Mesendoderm (in vitro differentiated cells): ENCODE data around the gene NUBPL.
"Not testable (repeated sequence)": the region's sequence is repeated elsewhere in the genome, so short reads cannot be mapped to it uniquely, and the experiment has no call there.

Experiments used
- DNase-seq: peaks from one replicate; pipeline ENCODE4 v3.0.0; 2013
- H2AK5ac ChIP-seq: 2 replicates; pipeline ENCODE4 v1.6.1; 2013; ENCODE audit warnings: low read length, inconsistent platforms
- H2BK120ac ChIP-seq: 2 replicates; pipeline ENCODE4 v1.6.1; 2013; ENCODE audit warnings: low read depth, mild to moderate bottlenecking, low read length, moderate library complexity, mixed read lengths
- H2BK15ac ChIP-seq: replicated peaks from 2 replicates; pipeline ENCODE4 v1.6.1; 2013; ENCODE audit warnings: low read depth, mild to moderate bottlenecking, moderate library complexity
- H2BK5ac ChIP-seq: 2 replicates; pipeline ENCODE4 v1.6.1; 2013; ENCODE audit warnings: low read length, inconsistent platforms
- H3K18ac ChIP-seq: 2 replicates; pipeline ENCODE4 v1.6.1; 2013; ENCODE audit warnings: mild to moderate bottlenecking, low read length, mixed read lengths
- H3K23ac ChIP-seq: one replicate; pipeline ENCODE4 v1.6.1; 2013; ENCODE audit warnings: low read length
- H3K27ac ChIP-seq: 2 replicates; pipeline ENCODE4 v1.5.1; 2013; ENCODE audit warnings: low read depth, mild to moderate bottlenecking, inconsistent platforms, low read length, moderate library complexity
- H3K27me3 ChIP-seq: 2 replicates; pipeline ENCODE4 v1.6.1; 2013; ENCODE audit warnings: low read length, control low read depth, mild to moderate bottlenecking, inconsistent platforms; ENCODE audit not compliant: insufficient read depth, poor library complexity
- H3K36me3 ChIP-seq: 2 replicates; pipeline ENCODE4 v1.6.1; 2013; ENCODE audit warnings: low read length, inconsistent platforms; ENCODE audit not compliant: control insufficient read depth, insufficient read depth
- H3K4ac ChIP-seq: one replicate; pipeline ENCODE4 v1.6.1; 2013; ENCODE audit warnings: low read depth, mild to moderate bottlenecking, low read length, moderate library complexity
- H3K4me1 ChIP-seq: 2 replicates; pipeline ENCODE4 v1.6.1; 2013; ENCODE audit warnings: low read depth, low read length, inconsistent platforms; ENCODE audit not compliant: control insufficient read depth
- H3K4me2 ChIP-seq: 2 replicates; pipeline ENCODE4 v1.6.1; 2013; ENCODE audit warnings: low read length
- H3K4me3 ChIP-seq: 2 replicates; pipeline ENCODE4 v1.5.1; 2013; ENCODE audit warnings: mild to moderate bottlenecking, low read length
- H3K56ac ChIP-seq: one replicate; pipeline ENCODE4 v1.6.1; 2013; ENCODE audit warnings: low read length
- H3K79me1 ChIP-seq: 2 replicates; pipeline ENCODE4 v1.6.1; 2013; ENCODE audit warnings: low read length, inconsistent platforms
- H3K79me2 ChIP-seq: 2 replicates; pipeline ENCODE4 v1.6.1; 2013; ENCODE audit warnings: mild to moderate bottlenecking, low read length; ENCODE audit not compliant: control insufficient read depth, insufficient read depth
- H3K9ac ChIP-seq: 2 replicates; pipeline ENCODE4 v1.6.1; 2013; ENCODE audit warnings: low read length, inconsistent platforms
- H4K5ac ChIP-seq: one replicate; pipeline ENCODE4 v1.6.1; 2013; ENCODE audit warnings: low read length
- H4K8ac ChIP-seq: one replicate; pipeline ENCODE4 v1.6.1; 2013; ENCODE audit warnings: low read depth, mild to moderate bottlenecking, control low read depth, low read length, moderate library complexity
- WGBS: extraction: QIAGEN DNeasy Blood & Tissue Kit; methylation state at CpG from one replicate; pipeline ENCODE4 v1.1.7; 2013; ENCODE audit warnings: low lambda C conversion rate, missing lambda C conversion rate; ENCODE audit not compliant: insufficient coverage; ENCODE audit errors: extremely low coverage; 5-methylcytosine and 5-hydroxymethylcytosine counted together

Gene NUBPL

DNA sequence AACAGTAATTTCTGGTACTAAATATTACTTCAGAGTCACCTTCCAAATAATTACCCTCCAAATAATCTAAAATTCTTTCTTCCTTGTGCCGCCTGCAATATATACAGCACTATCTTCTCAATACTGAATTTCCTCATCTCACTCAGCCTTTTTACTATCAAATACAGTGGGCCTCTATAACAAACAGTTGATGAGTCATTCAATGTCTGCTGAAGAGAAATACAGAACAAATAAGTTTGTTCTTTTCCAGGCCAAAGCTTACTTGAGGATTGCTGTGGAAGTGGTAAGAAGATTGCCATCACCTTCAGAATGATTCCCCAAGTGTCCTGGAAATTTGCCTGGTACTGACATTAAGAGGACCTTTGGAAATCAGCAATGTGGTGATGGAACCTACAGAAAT lies 297.7 kb downstream of the NUBPL start:
- Histone ChIP-seq H2BK15ac (no peak overlapping the region), H2AK5ac (no peak overlapping the region)
- 100% methylated on average over 1 of the region's 1 CpG for WGBS

DNA sequence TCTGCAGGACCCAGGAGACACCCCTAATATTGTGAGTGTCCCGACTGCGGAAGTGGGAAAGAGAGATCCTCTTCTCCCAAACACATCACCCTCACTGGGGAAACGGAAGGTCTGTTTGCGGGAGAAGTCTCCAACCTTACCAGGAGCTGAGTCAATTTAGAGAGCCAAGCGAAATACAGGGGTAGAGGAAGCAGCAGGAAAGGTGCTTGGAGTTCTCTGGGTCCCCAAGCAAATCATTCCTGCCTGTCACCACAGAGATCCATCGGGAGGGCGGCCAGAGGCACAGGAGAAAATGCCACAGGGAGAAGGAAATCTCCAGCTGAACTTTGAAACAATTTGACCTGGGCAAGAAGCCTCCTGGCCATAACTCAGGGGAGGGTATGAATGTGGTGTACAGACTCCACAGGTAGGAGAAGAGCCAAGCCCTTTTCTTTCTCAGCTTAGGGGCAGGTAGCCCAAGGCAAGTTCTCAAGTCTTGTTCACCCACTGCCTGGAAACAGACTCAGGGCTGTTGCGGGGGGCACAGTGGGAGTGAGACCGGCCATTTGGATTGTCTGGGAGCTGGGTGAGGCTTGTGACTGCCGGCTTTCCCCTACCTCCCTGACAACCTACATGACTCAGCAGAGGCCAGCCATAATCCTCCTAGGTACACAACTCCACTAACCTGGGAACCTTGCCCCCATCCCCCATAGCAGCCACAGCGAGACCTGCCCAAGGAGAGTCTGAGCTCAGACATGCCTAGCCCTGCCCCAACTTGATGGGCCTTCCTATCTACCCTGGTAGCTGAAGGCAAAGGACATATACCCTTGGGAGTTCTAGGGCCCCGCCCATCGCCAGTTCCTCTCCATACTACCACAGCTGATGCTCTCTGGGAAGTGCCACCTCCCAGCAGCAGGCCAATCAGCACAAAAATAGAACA lies 304.0 kb downstream of the NUBPL start:
- no peaks in the 10 kb centered on the region for H3K4me1 ChIP-seq
- no peak overlapping the region for H3K4me2 ChIP-seq
- H3K4ac ChIP-seq = no peak overlapping the region
- H3K4me3 ChIP-seq = no peak overlapping the region
- H2BK15ac ChIP-seq = no peak overlapping the region
- no peaks in the 10 kb centered on the region for H3K79me2 ChIP-seq
- H2AK5ac ChIP-seq = no peak overlapping the region
- H2BK120ac ChIP-seq = no peak overlapping the region
- H4K5ac ChIP-seq = no peak overlapping the region
- no peak overlapping the region for H3K9ac ChIP-seq
- H3K56ac ChIP-seq = no peak overlapping the region
- H3K36me3 ChIP-seq = no peaks in the 10 kb centered on the region
- DNase-seq = no peak
- no peak overlapping the region for H3K27ac ChIP-seq
- no peak overlapping the region for H3K23ac ChIP-seq
- no peak overlapping the region for H2BK5ac ChIP-seq
- no CpG with 5 or more reads among the region's 13 CpGs for WGBS
- H4K8ac ChIP-seq = no peak overlapping the region
- H3K18ac ChIP-seq = no peak overlapping the region
- no peaks in the 10 kb centered on the region for H3K27me3 ChIP-seq
- H3K79me1 ChIP-seq = no peaks in the 10 kb centered on the region

More for the DNA sequence above, 297.7 kb downstream of the NUBPL start:
- H3K79me2 ChIP-seq = no peaks in the 10 kb centered on the region
- H3K4me2 ChIP-seq = no peak overlapping the region
- no peak overlapping the region for H3K4me3 ChIP-seq
- H3K36me3 ChIP-seq = no peaks in the 10 kb centered on the region
- no peak overlapping the region for H2BK5ac ChIP-seq
- no peak overlapping the region for H3K18ac ChIP-seq
- no peak overlapping the region for H3K9ac ChIP-seq
- H3K79me1 ChIP-seq = no peaks in the 10 kb centered on the region
- no peaks in the 10 kb centered on the region for H3K4me1 ChIP-seq
- H3K56ac ChIP-seq = no peak overlapping the region
- H4K8ac ChIP-seq = no peak overlapping the region
- no peak overlapping the region for H3K23ac ChIP-seq
- H3K27me3 ChIP-seq = no peaks in the 10 kb centered on the region
- no peak overlapping the region for H2BK120ac ChIP-seq
- no peak overlapping the region for H3K4ac ChIP-seq
- no peak for DNase-seq
- no peak overlapping the region for H3K27ac ChIP-seq
- H4K5ac ChIP-seq = no peak overlapping the region

DNA sequence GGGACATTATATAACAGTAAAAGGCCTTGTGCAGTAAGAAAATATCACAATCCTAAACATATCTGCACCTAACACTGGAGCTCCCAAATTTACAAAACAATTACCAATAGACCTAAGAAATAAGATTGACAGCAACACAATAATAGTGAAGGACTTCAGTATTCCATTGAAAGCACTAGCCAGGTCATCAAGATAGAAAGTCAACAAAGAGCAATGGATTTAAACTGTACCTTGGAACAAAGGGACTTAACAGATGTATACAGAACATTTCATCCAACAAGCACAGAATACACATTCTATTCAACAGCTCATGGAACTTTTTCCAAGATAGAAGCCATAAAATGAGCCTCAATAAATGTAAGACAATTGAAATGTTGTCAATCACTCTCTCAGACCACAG lies 306.4 kb downstream of the NUBPL start:
- H2AK5ac ChIP-seq = no peak overlapping the region
- H3K27me3 ChIP-seq = no peaks in the 10 kb centered on the region
- no peak overlapping the region for H2BK5ac ChIP-seq
- no peak overlapping the region for H3K4ac ChIP-seq
- no peak overlapping the region for H3K56ac ChIP-seq
- H3K36me3 ChIP-seq = no peaks in the 10 kb centered on the region
- H3K9ac ChIP-seq = no peak overlapping the region
- no peak overlapping the region for H2BK120ac ChIP-seq
- H3K4me2 ChIP-seq = no peak overlapping the region
- H3K79me1 ChIP-seq = no peaks in the 10 kb centered on the region
- H2BK15ac ChIP-seq = no peak overlapping the region
- no peak overlapping the region for H4K5ac ChIP-seq
- no peak overlapping the region for H4K8ac ChIP-seq
- no peak overlapping the region for H3K27ac ChIP-seq
- H3K23ac ChIP-seq = no peak overlapping the region
- no peaks in the 10 kb centered on the region for H3K4me1 ChIP-seq
- no peak overlapping the region for H3K4me3 ChIP-seq
- no peaks in the 10 kb centered on the region for H3K79me2 ChIP-seq
- H3K18ac ChIP-seq = no peak overlapping the region
- DNase-seq = no peak

DNA sequence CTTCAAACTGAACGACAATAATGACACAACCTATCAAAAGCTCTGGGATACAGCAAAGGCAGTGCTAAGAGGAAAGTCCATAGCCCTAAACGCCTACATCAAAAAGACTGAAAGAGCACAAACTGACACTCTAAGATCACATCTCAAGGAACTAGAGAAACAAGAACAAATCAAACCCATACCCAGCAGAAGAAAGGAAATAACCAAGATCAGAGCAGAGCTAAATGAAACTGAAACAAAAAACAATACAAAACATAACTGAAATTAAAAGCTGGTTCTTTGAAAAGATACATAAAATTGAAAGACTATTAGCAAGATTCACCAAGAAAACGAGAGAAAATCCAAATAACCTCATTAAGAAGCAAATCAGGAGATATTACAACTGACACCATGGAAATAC lies 306.9 kb downstream of the NUBPL start:
- DNase-seq, H4K5ac ChIP-seq, H2BK5ac ChIP-seq, H2BK15ac ChIP-seq, H2AK5ac ChIP-seq, H3K4me1 ChIP-seq, H3K9ac ChIP-seq, H3K36me3 ChIP-seq, H3K56ac ChIP-seq, H3K27me3 ChIP-seq, H3K23ac ChIP-seq, H3K79me2 ChIP-seq, H3K4me3 ChIP-seq, H3K4me2 ChIP-seq, H3K27ac ChIP-seq, H3K79me1 ChIP-seq, H4K8ac ChIP-seq, H3K4ac ChIP-seq, H2BK120ac ChIP-seq, H3K18ac ChIP-seq: not testable (repeated sequence)
- WGBS = no CpG with 5 or more reads among the region's 3 CpGs

DNA sequence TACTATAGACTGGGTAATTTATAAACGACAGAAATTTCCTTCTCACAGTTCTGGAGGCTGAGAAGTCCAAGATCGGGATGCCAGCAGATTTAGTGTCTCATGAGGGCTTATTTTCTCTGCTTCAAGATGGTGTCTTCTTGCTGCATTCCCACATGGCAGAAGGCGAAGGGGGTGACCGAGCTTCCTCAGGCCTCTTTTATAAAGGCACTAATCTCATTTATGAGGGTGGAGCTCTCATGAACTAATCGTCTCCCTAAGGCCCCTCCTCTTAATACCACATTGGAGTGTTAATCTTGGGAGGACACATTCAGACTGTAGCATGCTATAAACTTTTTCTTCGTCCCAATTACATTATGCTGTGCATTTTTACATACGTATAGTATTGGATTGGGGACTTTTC lies 315.5 kb downstream of the NUBPL start:
- no peaks in the 10 kb centered on the region for H3K79me2 ChIP-seq
- WGBS = no CpG with 5 or more reads among the region's 7 CpGs
- H3K36me3 ChIP-seq = no peaks in the 10 kb centered on the region
- DNase-seq = no peak
- no peaks in the 10 kb centered on the region for H3K27me3 ChIP-seq
- H3K4ac ChIP-seq = no peak overlapping the region
- H2BK15ac ChIP-seq = no peak overlapping the region
- no peak overlapping the region for H3K23ac ChIP-seq
- no peak overlapping the region for H3K18ac ChIP-seq
- H2AK5ac ChIP-seq = no peak overlapping the region
- H3K56ac ChIP-seq = no peak overlapping the region
- H3K4me1 ChIP-seq = no peaks in the 10 kb centered on the region
- H4K8ac ChIP-seq = no peak overlapping the region
- H3K4me3 ChIP-seq = no peak overlapping the region
- no peaks in the 10 kb centered on the region for H3K79me1 ChIP-seq
- no peak overlapping the region for H3K4me2 ChIP-seq
- H3K9ac ChIP-seq = no peak overlapping the region
- H2BK5ac ChIP-seq = no peak overlapping the region
- H4K5ac ChIP-seq = no peak overlapping the region
- H2BK120ac ChIP-seq = no peak overlapping the region
- H3K27ac ChIP-seq = no peak overlapping the region
